Ishikawa (cell line): ENCODE measurements around the gene PNPLA3.
A peak's percentile ranks its signal among the peaks of the same experiment; 100 is the strongest.

Experiments used
- CEBPB ChIP-seq: IDR thresholded peaks from 2 replicates; pipeline ENCODE4 v1.6.1; 2012
- CREB1 ChIP-seq: IDR thresholded peaks from 2 replicates; pipeline ENCODE4 v1.6.1; 2012; ENCODE audit warnings: low read depth
- EGR1 ChIP-seq: IDR thresholded peaks from 2 replicates; pipeline ENCODE4 v1.6.1; 2012
- EP300 ChIP-seq: IDR thresholded peaks from 2 replicates; pipeline ENCODE4 v1.6.1; 2012; ENCODE audit warnings: borderline replicate concordance
- FOXM1 ChIP-seq: IDR thresholded peaks from 2 replicates; pipeline ENCODE4 v1.6.1; 2012; ENCODE audit warnings: low read depth, borderline replicate concordance
- NFIC ChIP-seq: IDR thresholded peaks from 2 replicates; pipeline ENCODE4 v1.6.1; 2012
- RAD21 ChIP-seq: IDR thresholded peaks from 2 replicates; pipeline ENCODE4 v1.6.1; 2012; ENCODE audit warnings: low read depth
- TAF1 ChIP-seq: IDR thresholded peaks from 2 replicates; pipeline ENCODE4 v1.6.1; 2012; ENCODE audit warnings: low read depth, mild to moderate bottlenecking
- TCF12 ChIP-seq: IDR thresholded peaks from 2 replicates; pipeline ENCODE4 v1.6.1; 2012; ENCODE audit warnings: low read depth
- TEAD4 ChIP-seq: IDR thresholded peaks from 2 replicates; pipeline ENCODE4 v1.6.1; 2012
- YY1 ChIP-seq: IDR thresholded peaks from 2 replicates; pipeline ENCODE4 v1.6.1; 2012; ENCODE audit warnings: low read depth
- ZBTB7A ChIP-seq: IDR thresholded peaks from 2 replicates; pipeline ENCODE4 v1.6.1; 2012; ENCODE audit warnings: low read depth
- TF ChIP-seq, protein P1 (sequence below): IDR thresholded peaks from 2 replicates; pipeline ENCODE4 v1.6.1; 2012; ENCODE audit warnings: low read depth, mild to moderate bottlenecking
- TF ChIP-seq, protein P2 (sequence below): IDR thresholded peaks from 2 replicates; pipeline ENCODE4 v1.6.1; 2012
- TF ChIP-seq, protein P3 (sequence below): IDR thresholded peaks from 2 replicates; pipeline ENCODE4 v1.6.1; 2012

Gene PNPLA3

DNA sequence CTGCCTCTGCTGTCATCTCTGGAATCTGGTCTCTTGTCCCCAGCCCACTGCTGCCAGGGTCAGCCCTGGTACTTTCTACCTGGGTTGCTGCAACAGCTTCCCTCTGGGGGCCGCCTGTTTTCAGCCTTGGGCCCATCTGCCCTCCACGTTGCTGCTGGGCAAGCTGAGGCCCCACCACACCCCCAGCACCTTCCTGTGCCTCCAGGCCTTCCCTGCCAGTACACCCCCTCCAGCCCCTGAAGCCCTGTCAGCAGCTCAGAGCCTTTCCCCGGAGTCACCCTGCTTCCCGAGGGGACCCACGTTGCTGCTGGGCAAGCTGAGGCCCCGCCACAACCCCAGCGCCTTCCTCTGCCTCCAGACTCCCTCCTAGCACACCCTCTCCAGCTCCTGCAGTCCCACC is 28.4 kb downstream of the PNPLA3 start:
- no peak for TF ChIP-seq CEBPB
- no peak for TF ChIP-seq ZBTB7A
- TF ChIP-seq, protein P1, sequence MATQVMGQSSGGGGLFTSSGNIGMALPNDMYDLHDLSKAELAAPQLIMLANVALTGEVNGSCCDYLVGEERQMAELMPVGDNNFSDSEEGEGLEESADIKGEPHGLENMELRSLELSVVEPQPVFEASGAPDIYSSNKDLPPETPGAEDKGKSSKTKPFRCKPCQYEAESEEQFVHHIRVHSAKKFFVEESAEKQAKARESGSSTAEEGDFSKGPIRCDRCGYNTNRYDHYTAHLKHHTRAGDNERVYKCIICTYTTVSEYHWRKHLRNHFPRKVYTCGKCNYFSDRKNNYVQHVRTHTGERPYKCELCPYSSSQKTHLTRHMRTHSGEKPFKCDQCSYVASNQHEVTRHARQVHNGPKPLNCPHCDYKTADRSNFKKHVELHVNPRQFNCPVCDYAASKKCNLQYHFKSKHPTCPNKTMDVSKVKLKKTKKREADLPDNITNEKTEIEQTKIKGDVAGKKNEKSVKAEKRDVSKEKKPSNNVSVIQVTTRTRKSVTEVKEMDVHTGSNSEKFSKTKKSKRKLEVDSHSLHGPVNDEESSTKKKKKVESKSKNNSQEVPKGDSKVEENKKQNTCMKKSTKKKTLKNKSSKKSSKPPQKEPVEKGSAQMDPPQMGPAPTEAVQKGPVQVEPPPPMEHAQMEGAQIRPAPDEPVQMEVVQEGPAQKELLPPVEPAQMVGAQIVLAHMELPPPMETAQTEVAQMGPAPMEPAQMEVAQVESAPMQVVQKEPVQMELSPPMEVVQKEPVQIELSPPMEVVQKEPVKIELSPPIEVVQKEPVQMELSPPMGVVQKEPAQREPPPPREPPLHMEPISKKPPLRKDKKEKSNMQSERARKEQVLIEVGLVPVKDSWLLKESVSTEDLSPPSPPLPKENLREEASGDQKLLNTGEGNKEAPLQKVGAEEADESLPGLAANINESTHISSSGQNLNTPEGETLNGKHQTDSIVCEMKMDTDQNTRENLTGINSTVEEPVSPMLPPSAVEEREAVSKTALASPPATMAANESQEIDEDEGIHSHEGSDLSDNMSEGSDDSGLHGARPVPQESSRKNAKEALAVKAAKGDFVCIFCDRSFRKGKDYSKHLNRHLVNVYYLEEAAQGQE, result no peak
- no peak for TF ChIP-seq EP300
- TF ChIP-seq, protein P2, sequence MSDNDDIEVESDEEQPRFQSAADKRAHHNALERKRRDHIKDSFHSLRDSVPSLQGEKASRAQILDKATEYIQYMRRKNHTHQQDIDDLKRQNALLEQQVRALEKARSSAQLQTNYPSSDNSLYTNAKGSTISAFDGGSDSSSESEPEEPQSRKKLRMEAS, result no peak
- no peak for TF ChIP-seq YY1

DNA sequence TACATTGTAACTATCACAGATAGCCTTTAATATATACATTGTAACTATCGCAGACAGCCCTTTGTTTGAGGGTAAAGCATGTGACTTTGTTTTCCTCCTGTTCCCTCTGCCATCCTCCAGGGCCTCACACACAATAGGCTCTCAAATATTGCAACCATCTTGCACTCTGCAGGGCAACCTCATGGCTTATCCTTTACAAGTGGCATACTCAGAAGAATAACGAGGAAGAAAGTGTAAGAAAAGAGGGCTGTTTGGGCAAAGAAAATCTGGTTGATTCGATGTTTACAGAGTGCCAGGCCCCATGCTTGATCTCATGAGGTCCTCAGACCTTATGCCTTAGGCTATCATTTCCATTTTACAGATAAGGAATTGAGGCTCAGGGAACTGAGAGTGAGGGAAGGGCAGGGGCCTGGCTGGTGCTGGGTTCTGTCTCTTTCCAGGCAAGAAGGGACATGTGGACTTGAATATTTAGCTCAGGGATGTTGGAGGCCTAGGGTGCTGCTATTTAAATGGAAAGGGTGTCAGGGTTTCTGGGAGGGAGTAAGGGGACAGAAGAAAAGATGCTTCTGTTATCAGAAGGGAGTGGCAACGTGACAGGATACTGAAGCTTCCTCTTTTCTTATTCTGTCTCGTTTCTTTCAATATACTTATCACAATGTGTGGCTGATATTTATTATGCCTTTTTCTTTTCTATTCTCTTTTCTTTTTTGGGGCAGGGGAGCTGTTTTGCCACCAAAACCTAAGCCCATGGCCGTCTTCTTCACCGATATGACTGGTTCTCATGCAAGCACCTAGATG is 30.6 kb downstream of the PNPLA3 start:
- TF ChIP-seq RAD21, result no peak
- TF ChIP-seq, protein P3, sequence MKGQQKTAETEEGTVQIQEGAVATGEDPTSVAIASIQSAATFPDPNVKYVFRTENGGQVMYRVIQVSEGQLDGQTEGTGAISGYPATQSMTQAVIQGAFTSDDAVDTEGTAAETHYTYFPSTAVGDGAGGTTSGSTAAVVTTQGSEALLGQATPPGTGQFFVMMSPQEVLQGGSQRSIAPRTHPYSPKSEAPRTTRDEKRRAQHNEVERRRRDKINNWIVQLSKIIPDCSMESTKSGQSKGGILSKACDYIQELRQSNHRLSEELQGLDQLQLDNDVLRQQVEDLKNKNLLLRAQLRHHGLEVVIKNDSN, result no peak
- TF ChIP-seq, protein P2, result no peak
- no peak for TF ChIP-seq TCF12
- TF ChIP-seq TAF1, result no peak
- TF ChIP-seq, protein P1, result no peak
- no peak for TF ChIP-seq EP300
- no peak for TF ChIP-seq EGR1
- TF ChIP-seq ZBTB7A, result no peak
- TF ChIP-seq TEAD4, result no peak
- TF ChIP-seq FOXM1, result no peak
- no peak for TF ChIP-seq CEBPB
- no peak for TF ChIP-seq NFIC
- no peak for TF ChIP-seq YY1
- TF ChIP-seq CREB1, result no peak

DNA sequence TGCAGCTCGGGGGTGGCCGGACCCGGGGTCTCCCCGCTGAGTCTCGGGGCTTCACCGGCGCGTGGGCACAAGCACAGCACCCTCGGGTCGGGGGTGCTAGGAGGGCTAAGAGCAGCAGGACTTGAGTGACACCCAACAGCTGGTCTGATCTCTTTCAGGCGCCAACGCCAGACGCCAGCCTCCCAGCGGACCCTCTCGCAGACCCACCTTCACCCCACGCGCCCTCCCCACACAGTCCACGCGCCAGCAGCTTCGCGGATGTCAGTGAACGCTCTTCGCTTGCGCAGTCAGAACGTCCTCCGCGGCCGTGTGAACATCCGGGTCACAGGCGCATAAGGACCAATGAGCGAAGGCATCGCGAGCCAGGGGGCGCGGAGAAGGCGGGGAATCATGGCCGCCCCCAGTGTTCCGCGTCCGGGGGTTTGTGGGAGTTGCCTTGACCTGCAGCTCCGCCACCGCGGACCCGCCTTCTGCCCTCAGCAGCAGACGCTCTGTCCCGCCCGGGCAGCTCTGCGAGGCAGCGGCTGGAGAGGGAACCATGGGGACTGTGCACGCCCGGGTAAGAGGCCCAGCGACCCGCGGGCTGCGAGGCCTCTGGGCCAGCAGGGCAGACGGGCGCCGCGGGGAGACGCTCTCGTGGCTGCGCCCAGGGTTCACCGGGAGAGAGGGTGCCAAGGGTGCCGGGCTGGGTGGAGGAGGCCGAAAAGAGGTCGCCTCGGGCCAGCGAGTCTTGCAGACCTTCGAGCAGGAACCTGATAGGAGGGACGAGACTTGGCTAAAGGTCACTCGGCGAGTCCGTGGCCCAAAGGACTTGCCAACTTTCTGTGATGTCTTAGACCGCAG is 31.7 kb downstream of the PNPLA3 start, which contains the start of gene SAMM50:
SAMM50 (plus strand) TSS at position 403 of the 843 bp plus-strand sequence; CDS start at position 539, 136 bp downstream.
- no peak for TF ChIP-seq TEAD4
- TF ChIP-seq, protein P3, result peak; percentile 82
- peak; percentile 77 for TF ChIP-seq EGR1
- TF ChIP-seq TAF1, result peak; percentile 54; the same call in 1 of the 2 replicates
- peak; percentile 98 for TF ChIP-seq YY1
- TF ChIP-seq, protein P2, result peak; percentile 95
- TF ChIP-seq FOXM1, result no peak
- TF ChIP-seq EP300, result peak; percentile 13; the same call in 1 of the 2 replicates
- TF ChIP-seq ZBTB7A, result peak; percentile 73
- TF ChIP-seq RAD21, result no peak
- TF ChIP-seq CREB1, result peak; percentile 67
- TF ChIP-seq TCF12, result 0 out of 2 replicates have a peak, but pooled peaks have one; percentile 32
- no peak; the same call in 1 of the 2 replicates for TF ChIP-seq CEBPB
- TF ChIP-seq, protein P1, result no peak
- no peak for TF ChIP-seq NFIC
